CD4-positive, alpha-beta T cell treated with Interleukin-10 for 1 hour (primary cell): Measurements from ENCODE around the gene OSBPL6.
"Not testable (repeated sequence)": the region's sequence is repeated elsewhere in the genome, so short reads cannot be mapped to it uniquely, and the experiment has no call there.

Source experiments
- DNase-seq: peaks from one replicate; pipeline ENCODE4 v3.0.0-alpha.2; 2020

OSBPL6 gene

DNA sequence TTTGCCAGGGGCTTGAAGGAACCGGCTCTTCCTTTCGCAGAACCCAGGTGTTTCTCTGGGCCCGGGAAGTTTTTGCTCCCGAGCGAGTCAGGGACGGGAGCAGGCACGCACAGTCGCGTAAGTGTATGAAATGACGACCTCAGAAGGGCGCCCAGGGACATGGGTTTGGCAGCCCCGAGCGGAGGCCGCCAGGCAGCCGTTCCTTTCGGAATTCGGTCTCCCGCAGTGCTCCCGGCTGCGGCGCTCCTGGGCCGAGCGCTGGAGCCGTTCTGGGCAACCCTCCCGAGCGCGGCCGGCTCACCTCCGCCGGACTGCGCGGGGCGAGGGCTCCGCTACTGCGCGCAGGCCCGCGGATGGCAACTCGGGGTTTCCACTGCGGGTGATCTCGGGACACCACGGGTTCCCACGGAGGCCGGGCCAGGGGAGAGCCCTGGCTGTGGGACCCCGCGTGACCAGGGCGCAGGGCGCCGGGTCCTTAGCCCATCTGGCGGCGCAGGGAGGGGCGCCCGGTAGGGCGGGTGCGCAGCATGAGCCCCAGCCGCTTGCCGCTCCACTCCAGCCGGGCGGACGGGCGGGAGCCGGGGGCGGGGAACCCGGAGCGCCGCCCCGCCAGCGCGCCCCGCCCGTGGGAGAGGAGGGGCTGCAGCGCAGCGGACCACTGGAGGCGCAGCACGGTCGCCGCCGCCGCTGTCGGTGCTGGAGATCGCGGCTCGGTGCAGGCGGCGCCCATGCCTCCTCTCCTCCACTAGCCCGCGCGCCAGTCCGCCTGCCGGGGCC is at the start of gene OSBPL6:
OSBPL6 (plus strand) TSS at position 690 of the 777 bp plus-strand sequence. CDS start 111,673 bp downstream, outside the sequence.
- peak; percentile 53 for DNase-seq

DNA sequence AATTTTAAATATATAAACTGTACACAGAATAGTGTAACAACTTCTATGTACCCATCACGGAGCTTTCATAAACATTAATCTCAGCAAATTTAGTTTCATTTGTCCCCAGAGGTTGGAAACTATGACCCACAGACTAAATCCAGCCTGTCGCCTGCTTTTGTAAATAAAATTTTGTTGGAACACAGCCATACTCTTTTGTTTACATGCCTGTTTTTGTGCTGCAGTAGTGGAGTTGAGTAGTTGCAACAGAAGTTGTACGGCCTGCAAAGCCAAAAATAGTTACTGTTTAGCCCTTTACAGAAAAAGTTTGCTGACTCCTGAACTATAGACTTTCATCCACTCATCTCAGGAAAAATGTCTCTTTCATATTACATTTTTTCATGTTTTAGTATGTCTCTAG is 42.3 kb upstream of the OSBPL6 start:
- no peak for DNase-seq

DNA sequence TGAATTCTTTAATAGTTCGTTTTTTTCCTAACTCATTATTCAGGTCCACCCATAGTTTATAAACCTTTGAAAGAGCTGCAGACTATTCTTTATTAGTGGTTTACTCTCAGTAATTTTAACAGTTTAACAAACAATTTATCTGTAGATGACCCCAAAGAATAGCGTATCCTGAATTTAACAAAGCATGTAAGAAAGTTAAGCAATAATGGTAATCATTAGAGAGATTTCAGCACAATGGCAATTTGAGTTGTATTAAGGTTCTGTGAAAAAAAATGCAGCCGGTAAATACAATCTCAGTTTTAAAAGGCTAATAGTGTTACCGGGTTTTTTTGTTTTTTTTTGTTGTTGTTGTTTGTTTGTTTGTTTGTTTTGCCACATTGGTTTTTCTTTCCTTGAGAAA is 41.8 kb upstream of the OSBPL6 start:
- DNase-seq, result no peak

DNA sequence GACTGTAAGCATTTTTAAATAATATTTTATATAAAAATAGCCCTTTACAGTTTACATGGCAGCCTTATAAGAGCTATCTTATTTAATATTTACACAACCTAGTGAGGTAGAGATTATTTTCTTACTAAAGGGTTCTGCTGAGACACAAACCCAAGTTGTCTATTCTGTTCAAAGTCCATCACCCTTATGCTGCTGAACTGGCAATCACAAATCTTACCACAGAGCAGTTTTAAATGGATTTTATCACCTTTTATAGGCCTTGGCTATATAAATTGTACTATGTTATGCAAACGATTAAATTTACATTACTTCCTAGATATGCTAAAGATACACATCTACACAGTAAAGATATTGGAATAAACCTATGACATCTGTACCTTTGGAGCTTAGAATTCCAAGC is 41.3 kb upstream of the OSBPL6 start:
- no peak for DNase-seq

DNA sequence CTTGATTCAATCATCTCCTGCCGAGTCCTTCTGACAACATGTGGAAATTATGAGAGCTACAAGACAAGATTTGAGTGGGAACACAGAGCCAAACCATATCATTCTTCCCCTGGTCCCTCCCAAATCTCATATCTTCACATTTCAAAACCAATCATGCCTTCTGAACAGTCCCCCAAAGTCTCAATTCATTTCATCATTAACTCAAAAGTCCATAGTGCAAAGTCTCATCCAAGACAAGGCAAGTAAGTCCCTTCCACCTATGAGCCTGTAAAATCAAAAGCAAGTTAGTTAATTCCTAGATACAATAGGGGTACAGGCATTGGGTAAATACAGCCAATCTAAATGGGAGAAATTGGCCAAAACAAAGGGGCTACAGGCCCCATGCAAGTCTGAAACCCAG is 40.4 kb upstream of the OSBPL6 start:
- DNase-seq, result not testable (repeated sequence)

DNA sequence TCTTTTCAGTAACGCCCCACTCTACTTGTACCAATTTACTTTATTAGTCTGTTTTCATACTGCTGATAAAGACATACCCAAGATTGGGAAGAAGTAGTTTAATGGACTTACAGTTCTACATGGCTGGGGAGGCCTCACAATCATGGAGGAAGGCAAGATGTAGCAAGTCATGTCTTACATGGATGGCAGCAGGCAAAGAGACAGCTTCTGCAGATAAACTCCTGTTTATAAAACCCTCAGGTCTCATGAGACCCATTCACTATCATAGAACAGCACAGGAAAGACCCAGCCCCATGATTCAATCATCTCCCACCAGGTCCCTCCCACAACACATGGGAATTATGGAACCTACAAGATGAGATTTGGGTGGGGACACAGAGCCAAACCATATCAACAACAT is 38.8 kb upstream of the OSBPL6 start:
- no peak for DNase-seq

DNA sequence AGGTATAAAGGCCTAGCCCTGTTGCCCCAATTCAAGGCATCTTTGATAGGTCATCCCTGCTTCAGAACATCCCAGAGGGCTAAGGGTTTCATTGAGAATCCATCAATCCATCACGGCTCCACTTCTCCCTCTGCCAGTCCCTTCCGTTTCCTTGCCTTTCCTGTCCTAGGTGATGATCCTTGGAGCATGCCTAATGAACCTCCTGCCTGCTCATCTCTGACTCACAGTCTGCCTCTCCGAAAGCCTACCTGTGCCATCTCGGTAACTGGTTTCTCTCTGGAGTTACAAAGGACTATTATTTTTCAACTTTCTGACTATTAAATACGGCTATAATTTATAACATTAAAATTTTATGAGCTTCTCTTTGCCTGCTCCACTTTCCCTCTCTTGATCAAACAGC is 36.7 kb upstream of the OSBPL6 start:
- no peak for DNase-seq

DNA sequence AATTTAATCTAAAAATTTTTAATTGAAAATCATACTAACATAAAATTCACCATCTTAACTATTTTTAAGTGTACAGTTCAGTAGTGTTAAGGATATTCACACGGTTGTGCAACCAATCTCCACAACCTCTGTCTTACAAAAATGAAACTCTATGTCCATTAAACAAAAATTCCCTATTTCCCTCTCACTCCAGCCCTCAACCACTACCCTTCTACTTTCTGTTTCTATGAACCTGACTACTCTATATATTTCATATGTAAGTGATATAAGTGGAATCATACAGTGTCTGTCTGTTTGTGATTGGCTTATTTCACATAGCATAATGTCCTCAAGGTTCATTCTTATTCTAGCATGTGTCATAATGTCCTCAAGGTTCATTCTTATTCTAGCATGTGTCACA is 34.3 kb upstream of the OSBPL6 start:
- no peak for DNase-seq

DNA sequence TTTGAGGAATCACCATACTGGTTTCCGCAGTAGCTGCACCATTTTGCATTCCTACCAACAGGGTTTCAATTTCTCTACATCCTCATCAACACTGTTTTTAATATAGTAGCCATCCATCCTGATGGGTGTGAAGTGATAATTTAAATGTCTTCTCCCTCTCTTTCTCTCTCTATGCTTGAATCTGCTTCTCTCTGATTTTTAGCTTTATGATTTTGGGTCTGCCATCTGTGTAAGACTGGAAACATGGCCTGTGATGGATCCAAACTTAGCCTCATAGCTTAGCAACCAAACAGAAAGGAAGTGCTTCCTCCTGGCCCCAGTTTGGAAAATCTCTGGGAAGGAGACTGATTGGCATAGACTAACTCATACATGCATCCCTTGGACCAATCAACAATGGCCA is 33.7 kb upstream of the OSBPL6 start:
- DNase-seq, result no peak

DNA sequence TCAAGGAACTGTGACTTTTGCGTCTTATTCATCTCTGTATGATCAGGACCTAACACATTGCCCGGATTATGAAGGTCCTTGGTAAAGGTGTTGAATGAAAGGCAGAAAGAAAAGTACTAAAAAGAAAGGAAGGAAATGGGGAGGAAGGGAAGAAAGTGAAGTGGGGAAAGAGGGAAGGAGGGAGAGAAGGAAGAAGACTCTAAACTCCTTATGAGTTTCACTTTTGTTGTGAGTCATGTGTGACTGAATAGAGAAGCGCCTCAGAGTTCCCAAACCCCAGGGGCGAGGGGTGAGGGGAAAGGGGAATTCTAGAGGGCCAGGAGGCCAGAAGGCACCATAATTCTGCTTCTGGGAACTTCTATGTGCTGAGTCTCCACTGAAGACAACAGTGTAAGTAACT is 30.9 kb upstream of the OSBPL6 start:
- DNase-seq, result no peak

DNA sequence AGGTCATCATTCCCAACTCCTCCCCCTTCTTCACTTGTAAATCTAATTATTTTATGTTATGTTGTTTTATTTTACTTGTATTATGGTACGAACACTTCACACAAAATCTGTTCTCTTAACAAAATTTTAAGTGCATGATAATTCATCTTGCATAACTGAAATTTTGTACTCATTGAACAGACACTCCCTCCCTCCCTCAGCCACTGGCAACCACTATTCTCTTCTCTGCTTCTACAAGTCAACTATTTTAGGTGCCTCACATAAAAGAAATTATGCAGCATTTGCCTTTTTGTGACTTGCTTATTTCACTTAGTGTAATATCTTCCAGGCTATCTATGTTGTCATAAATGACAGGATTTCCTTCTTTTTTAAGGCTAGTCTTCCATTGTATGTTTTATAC is 30.4 kb upstream of the OSBPL6 start:
- DNase-seq, result no peak

DNA sequence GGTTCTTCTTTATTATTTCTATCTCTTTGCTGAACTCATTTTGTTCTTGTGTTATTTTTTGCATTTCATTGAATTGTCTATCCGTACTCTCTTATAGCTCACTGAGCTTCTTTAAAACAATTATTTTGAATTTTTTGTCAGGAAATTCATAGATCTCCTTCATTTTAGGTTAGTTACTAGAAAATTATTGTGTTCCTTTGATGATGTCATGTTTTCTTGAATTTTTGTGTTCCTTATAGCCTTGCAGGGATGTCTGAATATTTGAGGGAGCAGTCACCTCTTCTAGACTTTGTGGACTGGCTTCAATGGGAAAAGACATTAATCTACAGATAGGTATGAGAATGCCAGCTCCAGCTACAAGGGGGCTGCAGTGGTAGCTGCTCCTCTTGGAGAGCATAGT is 20.7 kb upstream of the OSBPL6 start:
- no peak for DNase-seq

DNA sequence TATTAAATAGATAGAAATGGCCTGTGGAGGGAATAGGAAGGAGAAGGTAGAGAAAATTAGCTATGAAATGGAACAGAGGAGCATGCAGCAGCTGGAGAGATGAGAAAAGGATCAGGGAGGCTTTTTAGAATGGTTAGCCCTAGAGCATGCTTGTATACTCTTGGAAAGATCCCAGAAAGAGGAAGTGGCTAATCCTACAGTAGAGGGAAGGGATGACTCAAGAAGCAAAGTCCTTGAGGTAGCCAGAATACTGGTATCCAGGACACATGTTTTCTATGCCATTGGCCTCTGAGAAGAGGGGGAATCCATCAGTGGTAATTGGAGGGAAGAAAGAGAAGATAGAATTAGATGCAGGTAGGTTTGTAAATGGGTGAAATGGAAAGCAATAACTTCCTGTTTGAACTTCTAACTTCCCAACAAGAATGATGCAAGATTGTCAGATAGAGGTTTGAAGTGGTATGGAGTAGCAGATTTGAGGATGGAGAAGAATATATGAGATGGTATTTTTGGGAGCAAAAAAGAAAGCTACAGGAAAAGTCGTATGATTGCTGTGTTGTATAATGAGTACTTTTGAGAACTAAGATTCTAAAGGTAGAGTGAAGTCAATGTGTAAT is 17.1 kb upstream of the OSBPL6 start:
- DNase-seq, result no peak

DNA sequence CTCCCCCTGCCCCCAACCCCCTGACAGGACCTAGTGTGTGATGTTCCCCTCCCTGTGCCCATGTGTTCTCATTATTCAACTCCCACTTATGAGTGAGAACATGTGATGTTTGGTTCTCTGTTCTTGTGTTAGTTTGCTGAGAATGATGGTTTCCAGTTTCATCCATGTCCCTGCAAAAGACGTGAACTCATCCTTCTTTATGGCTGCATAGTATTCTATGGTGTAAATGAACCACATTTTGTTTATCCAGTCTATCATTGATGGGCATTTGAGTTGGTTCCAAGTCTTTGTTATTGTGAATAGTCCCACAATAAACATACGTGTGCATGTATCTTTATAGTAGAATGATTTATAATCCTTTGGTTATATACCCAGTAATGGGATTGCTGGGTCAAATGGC is 13.7 kb upstream of the OSBPL6 start:
- DNase-seq, result not testable (repeated sequence)

DNA sequence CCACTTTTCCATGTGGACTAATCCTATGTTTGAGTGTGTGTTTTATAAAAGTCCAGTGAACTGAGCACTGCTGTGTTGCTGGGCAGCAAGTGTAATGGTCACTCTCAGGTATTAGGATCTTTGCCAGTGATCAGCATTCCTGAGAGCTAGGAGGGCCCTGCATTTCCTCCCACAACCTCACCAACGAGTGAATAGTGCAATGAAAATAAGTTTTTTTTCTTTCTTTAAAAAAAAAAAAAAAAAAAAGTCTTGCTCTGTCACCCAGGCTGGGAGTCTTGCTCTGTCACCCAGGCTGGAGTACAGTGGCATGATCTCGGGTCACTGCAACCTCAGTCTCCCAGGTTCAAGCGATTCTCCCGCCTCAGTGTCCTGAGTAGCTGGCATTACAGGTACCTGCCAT is 6.5 kb upstream of the OSBPL6 start:
- DNase-seq, result no peak

DNA sequence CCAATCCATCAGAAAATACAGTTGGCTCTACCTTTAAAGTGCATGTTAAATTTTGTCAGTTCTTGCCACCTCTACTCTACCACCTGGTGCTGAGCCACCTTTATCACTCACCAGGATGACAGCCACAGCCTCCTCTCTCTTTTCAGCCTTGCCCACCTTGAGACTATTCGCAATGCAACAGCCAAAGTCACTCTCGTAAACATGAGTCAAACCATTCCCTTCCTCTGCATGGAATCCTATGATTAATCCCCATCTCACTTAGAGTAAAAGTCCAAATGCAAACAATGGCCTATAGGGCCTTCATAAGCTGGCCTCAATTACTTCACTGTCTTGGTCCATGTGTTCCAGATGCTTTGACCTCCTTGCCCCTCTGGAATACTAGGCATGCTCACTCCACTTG is 5.8 kb upstream of the OSBPL6 start:
- DNase-seq, result no peak

DNA sequence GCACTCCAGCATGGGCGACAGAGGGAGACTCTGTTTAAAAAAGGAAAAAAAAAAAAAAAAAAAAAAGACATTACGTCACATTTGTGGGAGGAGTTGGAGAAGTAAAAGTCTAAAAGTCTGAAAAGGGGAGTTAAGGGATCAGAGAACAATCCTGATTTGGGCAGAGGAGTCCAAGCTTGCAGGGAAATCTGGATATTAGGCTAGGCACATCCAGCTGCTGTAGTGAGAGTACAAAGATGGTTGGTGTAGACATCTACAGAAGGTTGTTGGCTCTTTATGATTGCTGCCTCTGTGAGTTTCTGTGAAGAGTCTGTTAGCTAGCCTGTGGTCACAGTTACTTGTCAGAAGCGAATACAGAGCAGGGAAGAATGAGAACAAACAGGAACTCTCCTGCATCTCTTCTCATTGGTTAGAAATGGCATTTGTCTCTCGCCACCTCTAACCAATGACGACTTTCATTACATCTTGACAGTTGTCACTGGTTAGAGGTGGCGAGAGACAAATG is 3.3 kb upstream of the OSBPL6 start:
- peak; percentile 32 for DNase-seq

DNA sequence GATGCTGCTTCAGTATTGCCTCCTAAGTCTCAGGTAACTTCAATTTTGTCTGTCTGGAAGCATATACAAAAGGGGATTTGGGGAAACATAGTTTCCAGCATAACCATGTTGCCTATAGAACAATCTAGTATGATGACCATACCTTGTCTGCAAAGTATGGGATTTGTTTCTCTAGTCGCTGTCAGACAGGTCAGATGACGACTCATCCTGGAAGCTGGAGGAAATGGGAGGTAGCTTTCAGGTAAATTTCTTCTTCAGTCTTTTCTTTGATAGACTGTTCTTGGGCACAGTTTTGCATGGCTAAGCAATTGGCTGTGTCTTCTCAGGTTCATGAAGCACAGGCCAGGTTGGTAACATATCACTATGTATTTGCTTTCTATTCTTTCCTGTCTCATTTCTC is 2.8 kb upstream of the OSBPL6 start:
- DNase-seq, result no peak

DNA sequence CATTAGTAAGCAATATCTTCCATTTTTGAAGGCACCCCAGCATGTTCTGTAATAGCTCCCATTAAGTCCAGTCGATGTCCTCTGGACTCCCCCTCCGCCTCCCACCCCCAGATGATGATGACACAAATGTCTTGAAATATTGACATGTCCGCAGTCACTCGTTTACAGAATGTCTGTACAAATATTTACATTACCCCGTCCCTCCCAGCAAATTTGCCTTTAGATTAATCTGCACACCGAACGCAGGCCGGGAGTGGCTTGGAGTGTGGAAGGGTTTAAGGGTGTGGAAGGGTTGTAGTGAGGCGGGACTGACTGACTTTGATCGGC is 853 bp upstream of the OSBPL6 start:
- DNase-seq, result no peak

DNA sequence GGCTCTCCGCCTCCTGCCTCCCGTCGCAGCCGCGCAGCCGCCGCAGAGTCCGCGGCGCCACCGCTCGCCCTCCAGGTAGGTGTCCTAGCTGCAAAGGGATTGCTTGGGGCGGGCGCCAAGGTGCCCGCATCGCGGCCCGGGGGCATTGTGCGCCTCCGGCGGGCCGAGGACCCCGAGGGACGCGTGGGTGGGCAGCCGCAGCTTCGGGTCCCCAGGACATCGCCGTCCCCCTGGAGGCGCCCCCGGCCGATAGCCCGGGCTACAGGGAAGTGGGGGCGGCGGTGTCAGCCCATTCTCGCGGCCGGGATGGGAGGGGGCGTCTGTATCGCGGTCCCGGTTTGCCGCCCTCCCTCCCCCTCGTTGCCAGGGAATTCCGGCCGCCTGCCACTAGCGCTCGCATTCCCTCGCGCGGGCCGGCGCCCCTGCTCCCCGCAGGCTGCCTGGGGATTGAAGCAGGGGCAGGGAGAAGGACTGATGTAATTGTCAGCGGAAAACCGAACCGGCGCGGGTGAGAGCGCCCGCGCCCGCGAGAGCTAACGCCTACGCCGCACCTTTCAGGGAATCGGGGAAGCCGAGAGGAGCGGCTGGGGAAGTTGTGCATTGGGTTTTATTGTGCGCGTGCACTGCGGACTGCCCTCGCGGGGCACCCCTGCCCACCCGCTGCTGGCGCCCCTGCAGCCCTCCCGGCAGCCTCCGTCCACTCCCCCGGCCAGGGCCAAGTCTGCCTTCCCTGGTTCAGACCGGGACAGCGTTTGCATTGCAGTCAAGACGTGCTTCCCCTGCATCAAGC is 483 bp downstream of the OSBPL6 start:
- DNase-seq, result no peak

DNA sequence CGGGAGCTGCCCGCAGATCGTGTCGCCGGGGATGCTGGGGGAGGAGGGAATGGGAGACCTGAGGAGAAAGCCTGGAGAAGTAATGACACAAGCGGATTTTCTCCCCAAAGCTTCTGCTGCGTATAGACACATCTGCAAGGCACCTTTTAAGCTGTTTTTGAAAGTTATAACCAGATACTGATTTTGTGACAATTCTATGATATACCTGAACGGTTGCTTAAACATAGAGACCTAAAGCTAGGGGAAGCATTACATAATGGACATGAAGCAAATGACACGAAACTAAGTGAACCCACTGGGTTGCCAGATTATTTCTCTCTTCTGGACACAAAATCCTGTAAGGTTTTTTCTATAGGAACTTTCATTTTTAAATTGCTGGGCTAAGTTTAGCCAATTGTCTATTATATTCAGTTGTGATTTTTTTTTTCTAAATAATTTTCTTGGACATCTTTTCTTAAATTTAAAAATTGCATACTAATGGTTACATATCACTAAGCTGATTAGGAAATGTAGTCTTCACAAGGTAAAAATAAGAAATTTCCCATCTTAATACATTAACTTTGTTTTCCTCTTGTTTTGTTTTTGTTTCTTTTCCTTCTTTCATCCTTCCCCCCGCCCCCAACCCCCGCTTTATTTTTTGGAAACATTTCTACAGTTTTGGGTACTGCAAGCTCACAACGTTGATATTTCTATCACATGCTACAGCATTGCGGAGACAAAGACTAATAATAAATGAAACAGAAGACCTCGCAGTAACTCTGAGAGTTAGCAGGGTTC is 1.3 kb downstream of the OSBPL6 start:
- no peak for DNase-seq

DNA sequence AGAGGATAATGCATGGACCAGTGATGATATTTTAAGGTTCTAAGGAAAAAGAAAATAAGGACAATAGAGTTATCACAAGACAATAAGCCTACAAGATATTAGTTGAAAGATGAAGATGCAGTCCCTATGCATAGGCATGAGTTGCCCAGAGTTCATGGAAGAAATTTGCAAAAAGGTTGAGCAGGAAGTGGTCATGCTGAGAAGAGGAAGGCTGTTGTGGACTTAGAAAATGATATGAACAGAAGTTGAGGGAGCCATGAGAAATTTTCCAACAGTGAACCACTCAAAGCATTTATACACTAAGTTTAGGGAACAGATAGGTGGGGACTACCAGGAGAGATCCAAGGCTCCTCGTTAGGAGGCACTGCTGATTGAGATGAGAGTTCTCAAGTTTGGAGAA is 3.5 kb downstream of the OSBPL6 start:
- DNase-seq, result no peak

DNA sequence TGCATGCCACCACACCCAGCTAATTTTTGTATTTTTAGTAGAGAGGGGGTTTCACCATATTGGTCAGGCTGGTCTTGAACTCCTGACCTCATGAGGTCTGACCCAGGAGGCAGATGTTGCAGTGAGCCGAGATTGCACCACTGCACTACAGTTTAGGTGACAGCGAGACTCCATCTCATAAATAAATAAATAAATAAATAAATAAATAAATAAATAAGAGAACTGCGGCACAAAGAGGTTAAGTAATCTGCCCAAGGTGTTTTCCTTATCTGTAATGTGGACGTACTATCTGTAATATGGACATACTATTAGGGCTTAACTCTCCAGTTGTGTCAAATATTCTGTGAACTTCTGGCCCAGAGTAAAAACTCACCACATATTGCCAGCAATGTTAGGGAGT is 4.1 kb downstream of the OSBPL6 start:
- DNase-seq, result not testable (repeated sequence)
